SKM-1 (cell line): ENCODE results near the gene MRPL18.
"Not testable (repeated sequence)": the region's sequence is repeated elsewhere in the genome, so short reads cannot be mapped to it uniquely, and the experiment has no call there.

Source experiments
- DNase-seq: peaks from one replicate; lab custom pipeline; 2025; ENCODE audit not compliant: unreplicated experiment; lab: John Stamatoyannopoulos, UW

Gene MRPL18

DNA sequence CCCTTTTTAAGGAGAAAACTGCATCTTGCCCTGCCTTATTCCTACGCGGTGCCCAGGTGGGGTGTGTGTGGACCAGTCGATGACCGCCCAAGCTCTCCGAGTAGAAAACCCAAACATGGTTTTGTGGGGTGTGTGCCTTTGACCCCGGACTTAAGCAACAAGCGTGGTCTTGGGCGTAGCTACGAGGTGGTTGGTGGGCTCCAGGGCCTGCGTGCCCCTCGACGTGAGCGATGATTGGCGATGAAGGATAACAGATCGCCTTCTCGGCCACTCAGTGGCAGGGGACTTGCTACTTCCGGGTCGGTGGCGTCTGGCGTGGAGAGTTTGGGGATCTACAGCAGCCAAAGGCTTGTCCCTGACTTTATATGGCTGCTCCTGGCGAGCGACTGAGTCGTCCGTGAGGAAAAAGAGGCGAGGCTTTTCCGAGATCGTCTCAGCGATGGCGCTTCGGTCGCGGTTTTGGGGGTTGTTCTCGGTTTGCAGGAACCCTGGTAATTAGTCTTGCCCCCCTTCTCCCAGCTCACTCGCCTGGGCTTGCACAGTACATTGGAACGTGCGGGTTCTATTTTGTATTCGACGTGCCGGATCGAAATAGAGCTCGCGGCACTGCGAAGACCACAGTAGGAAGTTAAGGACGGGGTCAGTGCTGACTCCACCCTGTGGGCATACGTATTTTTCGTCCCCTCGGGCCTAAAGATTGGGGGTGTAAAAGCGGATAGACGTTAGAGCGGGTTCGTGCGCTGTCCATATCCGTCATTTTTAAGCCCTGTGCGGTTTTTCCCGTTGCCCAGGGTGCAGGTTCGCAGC, at the start of gene MRPL18:
Gene MRPL18, plus strand, starts transcription at position 319 of the 807 bp plus-strand sequence. Its CDS starts 121 bp downstream, at position 440.
- peak; percentile 96 for DNase-seq

DNA sequence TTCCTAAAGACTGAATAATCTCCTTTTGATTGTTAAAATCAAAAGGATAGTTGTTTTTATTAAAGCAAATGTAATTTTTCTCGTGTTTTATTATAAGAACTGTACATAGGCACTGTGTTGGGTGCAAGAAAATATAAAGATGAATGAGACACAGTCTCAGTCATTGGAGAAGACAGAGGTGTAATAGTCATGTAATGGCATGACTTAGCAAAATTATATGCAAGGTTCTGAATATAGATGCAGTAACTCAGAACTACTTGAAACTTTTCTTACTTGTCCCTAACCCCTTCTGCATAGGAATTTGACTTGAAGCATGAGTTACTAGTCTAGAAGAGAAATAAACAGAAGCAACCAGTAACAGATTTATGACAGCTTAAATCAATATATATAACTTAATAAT, 48.1 kb upstream of the MRPL18 start:
- DNase-seq: no peak

DNA sequence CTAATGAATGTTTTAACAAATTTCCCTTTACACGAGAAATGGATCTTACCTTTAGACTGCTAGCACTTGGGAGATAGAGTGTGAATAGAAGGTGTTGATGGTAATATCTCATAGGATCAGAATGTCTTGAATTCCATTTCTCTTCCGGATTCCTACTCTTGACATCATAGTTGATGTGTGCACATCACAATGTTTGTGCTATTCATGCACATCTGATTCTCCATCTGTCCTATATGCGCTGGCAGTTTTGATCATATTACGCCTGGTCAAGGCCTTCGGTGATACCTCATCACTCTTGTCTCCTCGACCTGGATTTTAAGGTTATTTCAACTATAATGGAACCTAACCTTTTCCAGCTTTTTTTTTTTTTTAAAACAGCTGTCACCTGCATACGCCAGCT, 45.2 kb upstream of the MRPL18 start:
- no peak for DNase-seq

DNA sequence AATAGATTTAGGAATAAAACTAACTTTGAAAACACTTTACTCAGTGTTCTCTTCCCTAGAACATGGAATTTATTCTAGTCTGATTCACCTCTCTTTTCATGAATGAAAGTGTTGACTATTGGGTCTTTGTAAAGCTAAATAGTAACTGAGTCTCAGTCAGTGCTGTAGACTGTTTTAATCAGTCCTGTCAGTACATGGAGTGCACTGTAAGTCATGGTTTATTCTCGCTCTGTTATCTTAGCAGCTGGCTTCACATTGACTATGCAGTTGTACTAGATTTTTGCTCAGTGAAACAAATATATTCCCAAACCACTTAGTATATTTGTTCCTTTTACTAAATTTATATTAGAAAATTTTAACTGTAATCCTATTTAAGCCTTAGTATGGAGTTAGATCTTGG, 43.5 kb upstream of the MRPL18 start:
- no peak for DNase-seq

DNA sequence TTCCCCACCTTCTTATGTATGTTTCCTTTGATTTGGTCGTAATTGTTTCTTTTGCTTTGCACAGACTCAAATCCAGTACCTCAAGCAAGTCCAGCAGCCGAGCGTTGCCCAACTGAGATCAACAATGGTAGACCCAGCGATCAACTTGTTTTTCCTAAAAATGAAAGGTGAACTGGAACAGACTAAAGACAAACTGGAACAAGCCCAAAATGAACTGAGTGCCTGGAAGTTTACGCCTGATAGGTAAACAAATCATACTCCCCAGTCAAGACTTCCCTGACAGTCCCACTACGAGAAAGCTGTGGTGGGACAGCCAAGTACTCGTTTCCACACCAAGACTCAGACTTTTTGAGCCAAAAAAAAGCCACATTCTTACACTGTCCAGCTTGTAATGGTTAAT, 42.1 kb upstream of the MRPL18 start:
- DNase-seq: not testable (repeated sequence)

DNA sequence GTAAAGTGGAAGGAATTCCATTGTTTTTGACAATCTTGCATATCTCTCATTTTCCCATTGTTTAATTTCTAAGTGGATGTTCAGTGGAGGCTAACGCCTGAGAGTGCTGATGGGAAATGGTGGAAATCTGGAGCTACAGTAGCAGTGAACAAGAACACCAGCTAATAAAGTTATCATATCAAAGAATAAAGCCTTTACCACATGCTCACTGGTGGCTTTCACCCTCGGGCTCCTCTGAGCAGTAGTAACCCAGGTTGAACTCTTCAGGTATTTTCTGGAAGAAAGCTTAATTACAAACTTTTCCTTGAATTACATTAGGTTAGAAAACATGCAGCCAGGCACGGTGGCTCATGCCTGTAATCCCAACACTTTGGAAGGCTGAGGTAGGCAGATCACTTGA, 38.8 kb upstream of the MRPL18 start:
- DNase-seq: no peak

DNA sequence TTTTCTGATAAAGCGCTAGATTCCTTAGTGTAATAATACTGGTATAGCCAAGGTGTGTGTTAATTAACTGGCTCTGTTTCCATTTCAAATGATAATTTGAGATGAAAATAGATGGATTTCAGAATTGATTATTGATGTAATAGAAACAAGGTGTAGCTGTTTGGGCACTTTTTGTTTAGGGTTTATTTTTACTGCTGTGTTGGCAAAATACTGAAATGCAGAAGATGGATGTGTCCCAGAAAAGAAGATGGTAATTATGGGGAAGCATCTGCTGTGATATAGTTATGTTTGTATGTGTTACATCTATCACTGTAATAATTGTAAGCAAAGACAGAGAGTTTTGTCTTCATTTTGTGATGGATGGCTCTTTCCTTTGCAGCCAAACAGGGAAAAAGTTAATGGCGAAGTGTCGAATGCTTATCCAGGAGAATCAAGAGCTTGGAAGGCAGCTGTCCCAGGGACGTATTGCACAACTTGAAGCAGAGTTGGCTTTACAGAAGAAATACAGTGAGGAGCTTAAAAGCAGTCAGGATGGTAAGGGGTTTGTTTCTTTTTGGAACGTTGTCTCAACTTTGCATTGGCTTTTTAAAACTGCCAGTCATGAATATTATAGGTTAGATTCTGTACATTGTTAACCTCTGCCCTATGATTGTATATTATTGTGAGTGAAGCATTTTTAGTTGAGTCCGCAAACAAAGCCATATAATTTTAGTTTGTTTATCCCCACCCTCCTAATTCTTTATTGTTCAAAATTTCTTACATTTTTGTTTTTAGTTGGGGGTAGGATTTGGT, 37.0 kb upstream of the MRPL18 start:
- DNase-seq: no peak

DNA sequence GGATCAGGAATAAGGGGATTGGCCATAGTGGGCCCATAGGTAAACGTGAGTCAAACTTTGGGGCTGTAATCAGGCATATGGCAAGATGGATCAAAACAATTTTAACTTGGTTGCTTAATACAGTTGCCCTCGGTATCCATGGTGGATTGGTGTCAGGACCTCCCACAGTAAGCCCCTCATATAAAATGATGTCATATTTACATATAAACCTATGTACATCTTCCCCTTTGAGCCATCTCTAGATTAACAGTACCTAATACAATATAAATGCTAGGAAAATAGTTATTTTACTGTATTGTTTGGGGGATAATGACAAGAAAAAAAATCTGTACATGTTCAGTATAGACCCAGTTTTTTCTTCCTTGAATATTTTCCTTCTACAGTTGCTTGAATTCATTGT, 35.9 kb upstream of the MRPL18 start:
- DNase-seq: no peak

DNA sequence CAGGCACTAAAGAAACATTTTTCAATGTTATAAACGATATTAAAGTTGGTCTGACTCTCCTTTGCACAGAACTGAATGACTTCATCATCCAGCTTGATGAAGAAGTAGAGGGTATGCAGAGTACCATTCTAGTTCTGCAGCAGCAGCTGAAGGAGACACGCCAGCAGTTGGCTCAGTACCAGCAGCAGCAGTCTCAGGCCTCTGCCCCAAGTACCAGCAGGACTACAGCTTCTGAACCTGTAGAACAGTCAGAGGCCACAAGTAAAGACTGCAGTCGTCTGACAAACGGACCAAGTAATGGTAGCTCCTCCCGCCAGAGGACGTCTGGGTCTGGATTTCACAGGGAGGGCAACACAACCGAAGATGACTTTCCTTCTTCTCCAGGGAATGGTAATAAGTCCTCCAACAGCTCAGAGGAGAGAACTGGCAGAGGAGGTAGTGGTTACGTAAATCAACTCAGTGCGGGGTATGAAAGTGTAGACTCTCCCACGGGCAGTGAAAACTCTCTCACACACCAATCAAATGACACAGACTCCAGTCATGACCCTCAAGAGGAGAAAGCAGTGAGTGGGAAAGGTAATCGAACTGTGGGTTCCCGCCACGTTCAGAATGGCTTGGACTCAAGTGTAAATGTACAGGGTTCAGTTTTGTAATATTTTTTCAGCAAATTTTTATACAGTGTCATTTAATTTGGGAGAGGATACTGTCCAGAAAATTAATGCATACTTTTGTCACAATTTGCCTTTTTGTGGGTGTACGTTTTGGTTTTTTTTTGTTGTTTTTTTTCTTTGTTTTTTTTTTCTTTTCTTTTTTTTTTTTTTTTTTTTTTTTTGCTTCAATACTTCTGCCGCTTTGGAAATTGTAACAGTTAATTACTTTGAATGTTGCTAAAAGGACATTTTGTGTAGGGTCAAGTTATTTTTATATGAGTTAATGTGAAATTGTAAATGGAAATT, 35.0 kb upstream of the MRPL18 start:
- no peak for DNase-seq

DNA sequence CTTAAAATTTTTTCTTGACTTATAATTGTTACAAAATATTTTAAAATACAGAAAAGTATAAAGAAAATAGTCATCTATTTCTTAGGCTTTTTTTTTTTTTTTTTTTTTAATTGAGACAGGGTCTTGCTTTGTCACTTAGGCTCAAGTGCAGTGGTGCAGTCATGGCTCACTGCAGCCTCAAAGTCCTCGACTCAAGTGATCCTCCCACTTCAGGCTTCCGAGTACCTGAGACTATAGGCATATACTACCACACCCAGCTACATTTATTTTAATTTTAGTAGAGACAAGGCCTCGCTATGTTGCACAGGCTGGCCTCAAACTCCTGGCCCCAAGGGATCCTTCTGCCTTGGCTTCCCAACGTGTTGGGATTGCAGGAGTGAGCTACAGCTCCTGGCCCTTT, 33.8 kb upstream of the MRPL18 start:
- DNase-seq: no peak

DNA sequence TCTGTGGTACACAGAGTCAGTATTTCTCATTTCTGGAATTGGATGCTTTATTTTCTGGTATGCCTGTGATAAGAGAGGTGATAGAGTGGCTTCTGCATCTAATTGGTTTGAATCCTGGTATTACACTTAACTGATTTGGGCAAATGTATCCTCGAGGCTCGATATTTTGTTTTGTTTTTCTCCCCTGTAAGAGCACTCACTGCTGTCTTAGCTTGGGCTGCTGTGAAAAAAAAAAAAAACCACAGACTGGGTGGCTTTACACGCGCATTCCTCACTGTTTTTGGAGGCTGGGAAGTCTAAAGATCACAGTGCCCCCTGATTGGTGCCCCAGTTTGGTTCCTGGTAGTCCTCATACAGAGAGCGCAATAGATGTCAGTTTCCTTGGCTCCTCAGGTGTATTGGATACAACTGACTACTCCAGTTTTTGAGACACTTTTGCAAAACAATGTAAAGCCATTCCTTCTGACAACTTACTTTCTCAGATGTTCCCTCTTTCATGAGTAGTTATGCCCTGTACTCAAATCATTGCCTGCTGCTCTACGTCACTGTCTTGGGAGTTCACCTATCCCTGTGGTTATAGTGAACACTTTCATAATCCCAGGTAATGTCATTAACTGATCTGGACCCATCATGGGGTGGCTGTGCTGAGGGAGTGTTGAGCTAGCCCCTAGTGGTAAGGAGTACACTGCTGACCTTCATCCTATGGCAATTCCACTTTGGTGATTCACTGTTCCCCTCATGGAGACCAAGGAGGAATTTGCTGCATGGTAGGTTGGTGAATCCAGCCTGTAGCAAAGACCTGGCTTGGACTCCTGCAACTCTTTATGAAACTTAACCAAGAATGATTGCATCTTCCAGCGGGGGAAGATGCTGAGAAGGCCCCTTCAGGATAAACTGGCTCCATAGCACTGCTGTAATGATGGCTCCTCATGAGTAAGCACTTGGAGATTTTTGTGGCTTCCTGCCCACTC, 32.0 kb upstream of the MRPL18 start:
- no peak for DNase-seq

DNA sequence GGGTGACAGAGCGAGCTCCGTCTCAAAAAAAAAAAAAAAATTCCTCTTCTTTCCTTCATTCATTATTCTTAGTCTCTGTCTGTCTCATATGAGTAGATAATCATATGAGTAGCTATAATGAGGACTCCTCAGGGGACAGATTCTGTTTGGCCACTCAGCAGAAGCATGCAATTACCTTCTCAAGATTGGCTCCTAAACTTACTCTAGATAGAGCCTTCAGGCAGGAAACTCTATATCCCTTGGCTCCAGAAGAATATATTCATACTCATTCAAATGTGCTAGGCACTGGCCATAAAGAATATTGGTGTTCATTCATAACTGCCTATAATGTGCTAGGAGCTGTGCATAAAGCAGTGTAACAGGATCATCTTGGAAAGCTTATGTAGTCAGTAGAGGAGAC, 30.6 kb upstream of the MRPL18 start:
- no peak for DNase-seq

DNA sequence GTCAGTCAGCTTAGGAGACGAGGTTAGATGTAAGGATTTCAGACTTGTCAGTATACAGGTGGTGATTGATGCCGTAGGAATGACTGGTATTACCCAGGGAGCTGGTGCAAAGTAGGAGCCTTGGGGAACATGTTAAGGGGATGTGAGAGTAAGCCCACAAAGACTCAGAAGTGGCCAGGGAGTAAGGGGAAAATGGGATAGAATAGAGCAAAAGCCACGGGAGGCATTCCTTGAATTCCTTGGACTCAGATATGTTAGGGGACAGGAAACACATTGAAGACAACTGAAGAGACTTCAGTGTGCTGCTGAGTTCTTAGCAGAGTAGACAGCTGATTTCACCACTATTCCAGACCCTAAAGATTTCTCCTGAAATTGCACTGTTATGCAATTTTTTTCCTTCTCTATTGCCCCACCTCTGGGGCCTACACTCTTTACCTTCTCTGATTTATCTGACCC, 29.6 kb upstream of the MRPL18 start:
- no peak for DNase-seq

DNA sequence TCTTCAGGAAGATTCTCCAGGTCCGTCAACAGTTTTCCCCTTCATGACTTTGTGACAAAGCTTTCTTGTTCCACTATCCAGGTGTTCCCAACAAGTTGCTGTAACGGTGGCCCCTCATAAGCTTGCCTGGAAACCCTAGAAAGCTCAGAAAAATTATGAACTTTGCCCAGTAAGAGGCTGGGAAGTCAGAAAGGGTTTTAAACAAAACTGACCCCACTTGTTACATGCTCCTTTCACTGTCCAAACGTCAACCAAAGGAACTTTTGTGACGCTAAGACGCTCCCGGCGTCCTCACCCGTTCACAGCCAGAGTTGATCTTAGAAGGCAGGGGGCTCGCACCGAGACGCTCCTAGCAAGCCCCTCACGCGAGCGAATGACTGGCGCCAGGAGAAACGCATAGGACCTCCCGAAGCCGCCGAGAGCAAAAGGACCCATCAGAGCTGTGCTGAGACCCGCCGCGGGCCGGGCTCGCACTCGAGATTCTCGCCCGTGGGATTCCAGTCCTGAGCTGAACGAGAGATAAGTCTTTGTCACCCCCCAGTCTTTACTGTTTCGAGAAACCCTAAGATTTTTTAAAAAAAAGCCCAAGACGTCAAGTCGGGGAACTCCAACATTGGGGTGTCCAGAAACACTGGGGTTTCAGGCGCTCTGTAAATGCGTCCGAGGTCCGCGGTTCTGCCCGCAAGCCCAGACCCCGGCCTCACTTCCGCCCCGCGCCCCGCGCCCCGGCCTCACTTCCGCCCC, 29.0 kb upstream of the MRPL18 start:
- no peak for DNase-seq

DNA sequence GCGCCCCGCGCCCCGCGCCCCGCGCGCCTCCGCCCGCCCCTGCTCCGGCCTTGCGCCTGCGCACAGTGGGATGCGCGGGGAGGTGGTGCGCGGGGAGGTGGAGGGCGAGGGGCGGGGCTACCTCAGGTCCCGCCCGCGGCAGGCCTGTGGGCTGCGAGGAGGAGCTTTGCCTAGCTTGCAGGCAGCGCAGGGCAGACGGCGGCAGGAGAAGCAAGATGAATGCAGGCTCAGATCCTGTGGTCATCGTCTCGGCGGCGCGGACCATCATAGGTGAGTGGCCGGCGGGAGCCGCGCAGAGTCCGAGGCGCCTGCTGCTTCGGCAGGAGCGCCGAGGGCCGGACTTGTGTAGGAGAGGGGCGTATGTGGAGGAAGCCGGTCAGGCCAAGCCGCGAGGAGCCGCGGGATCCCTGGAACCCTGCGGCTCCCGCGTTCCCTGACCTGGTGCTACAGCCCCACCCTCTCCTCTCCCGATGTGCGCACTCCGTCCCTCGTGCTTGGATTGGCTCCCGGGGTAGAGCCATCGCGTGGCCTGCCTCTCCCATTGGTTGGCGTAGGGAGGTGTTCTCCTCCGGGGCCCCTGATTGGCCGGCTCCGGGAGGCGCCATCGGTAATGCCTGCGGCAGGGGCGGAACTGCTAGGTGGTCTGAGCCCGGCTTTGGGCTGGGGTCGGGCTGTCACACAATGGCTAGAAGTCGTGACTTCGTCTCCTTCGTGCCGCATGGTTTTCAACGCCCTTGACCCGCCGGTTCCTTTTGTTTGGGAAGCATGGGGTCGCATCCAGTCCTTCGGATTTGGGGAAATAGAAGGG, 28.2 kb upstream of the MRPL18 start, which contains the start of gene ACAT2:
Gene ACAT2, plus strand, starts transcription at position 173 of the 808 bp plus-strand sequence. Its CDS starts 43 bp downstream, at position 216.
- DNase-seq: peak; percentile 92

DNA sequence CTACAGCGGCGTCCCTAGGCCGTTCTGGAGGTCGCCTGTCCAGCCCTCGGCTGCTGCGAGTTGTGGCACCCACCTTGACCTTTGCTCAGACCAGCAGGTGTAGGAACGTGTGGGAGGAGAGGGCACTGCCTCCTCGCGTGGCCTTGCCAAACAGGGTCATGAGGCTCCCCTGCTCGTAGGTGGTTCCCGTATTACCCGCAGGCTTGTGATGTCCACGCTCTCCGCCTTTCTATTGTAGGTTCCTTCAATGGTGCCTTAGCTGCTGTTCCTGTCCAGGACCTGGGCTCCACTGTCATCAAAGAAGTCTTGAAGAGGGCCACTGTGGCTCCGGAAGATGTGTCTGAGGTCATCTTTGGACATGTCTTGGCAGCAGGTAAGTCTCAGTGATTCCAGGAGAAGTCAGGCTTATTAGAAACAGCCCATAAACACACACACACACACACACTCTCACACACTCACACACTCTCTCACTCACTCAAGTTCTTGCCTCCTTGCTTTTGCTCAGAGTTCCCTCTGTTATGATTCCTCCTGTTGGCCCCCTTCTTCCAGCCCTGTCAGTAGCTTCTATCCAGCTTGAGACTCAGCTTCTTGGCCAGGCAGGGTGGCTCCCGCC, 27.5 kb upstream of the MRPL18 start:
- no peak for DNase-seq

DNA sequence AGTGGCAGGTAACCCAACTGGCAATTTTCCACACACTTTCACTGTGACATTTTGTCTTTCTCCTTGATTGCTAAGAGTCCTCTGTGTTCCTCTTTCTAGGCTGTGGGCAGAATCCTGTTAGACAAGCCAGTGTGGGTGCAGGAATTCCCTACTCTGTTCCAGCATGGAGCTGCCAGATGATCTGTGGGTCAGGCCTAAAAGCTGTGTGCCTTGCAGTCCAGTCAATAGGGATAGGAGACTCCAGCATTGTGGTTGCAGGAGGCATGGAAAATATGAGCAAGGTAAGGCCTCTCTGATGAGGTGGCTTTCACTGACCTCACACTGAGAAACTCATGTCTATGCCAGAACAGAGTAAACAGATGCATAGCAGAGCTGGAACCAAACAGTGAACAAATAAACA, 23.4 kb upstream of the MRPL18 start:
- no peak for DNase-seq

DNA sequence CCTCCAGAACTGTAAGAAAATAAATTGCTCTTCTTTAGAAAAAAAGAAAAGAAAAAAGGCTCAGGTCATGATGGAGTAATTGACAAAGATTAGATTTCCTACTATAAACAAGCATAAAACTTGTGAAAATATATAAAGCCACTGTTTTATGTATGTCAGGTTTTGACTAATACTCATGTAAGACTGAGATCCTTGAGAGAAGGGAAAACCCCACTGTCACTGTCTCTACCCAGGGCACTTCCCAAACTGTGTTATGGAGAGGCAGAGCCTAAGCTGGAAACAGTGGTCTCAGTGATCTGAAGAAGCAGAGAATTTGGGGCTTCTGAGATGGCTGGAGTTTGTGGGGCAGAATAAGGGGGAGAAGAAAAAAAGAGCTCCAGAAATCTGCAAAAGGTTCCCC, 20.8 kb upstream of the MRPL18 start:
- DNase-seq: no peak
